DMS53 (cell line): ENCODE results near the gene FLOT2.
"Not testable (repeated sequence)": the region's sequence is repeated elsewhere in the genome, so short reads cannot be mapped to it uniquely, and the experiment has no call there.

Source experiments
- DNase-seq: peaks from one replicate; lab custom pipeline; 2025; lab: John Stamatoyannopoulos, UW

The FLOT2 gene

GRCh38 chr17:28873839-28874238 is 23.7 kb downstream of the FLOT2 start:
- DNase-seq: no peak

GRCh38 chr17:28871056-28871579 is 26.4 kb downstream of the FLOT2 start:
- no peak for DNase-seq

GRCh38 chr17:28867276-28867675 is 30.3 kb downstream of the FLOT2 start:
- no peak for DNase-seq

- peak; percentile 69 for DNase-seq
Observed at GRCh38 chr17:28865946-28866752, 31.4 kb downstream of the FLOT2 start.

- no peak for DNase-seq
Observed at GRCh38 chr17:28864991-28865849, 32.3 kb downstream of the FLOT2 start.

GRCh38 chr17:28863953-28864352 is 33.6 kb downstream of the FLOT2 start:
- no peak for DNase-seq

GRCh38 chr17:28862561-28862960 is 35.0 kb downstream of the FLOT2 start:
- no peak for DNase-seq

- DNase-seq: no peak
Observed at GRCh38 chr17:28861393-28862203, 35.9 kb downstream of the FLOT2 start.

GRCh38 chr17:28860363-28860808 is 37.1 kb downstream of the FLOT2 start:
- no peak for DNase-seq

- no peak for DNase-seq
Observed at GRCh38 chr17:28858801-28859355, 38.7 kb downstream of the FLOT2 start.

GRCh38 chr17:28857905-28858800 is 39.4 kb downstream of the FLOT2 start:
- DNase-seq: no peak

- DNase-seq: no peak
Observed at GRCh38 chr17:28856028-28856574, 41.4 kb downstream of the FLOT2 start.

- no peak for DNase-seq
Observed at GRCh38 chr17:28855336-28855679, 42.2 kb downstream of the FLOT2 start.

- DNase-seq: peak; percentile 90
Observed at GRCh38 chr17:28854457-28855335, 42.8 kb downstream of the FLOT2 start, which contains the start of gene ERAL1. Gene ERAL1, plus strand, starts transcription at chr17:28855016. Its CDS starts 19 bp downstream, at chr17:28855035.

GRCh38 chr17:28853295-28853694 is 44.2 kb downstream of the FLOT2 start:
- DNase-seq: no peak

- no peak for DNase-seq
Observed at GRCh38 chr17:28849281-28849680, 48.3 kb downstream of the FLOT2 start.

GRCh38 chr17:28848667-28849066 is 48.9 kb downstream of the FLOT2 start:
- DNase-seq: peak; percentile 31

GRCh38 chr17:28846699-28847098 is 50.8 kb downstream of the FLOT2 start:
- DNase-seq: not testable (repeated sequence)

- no peak for DNase-seq
Observed at GRCh38 chr17:28846231-28846630, 51.3 kb downstream of the FLOT2 start.
